Adrenal gland (tissue), 5 donors: ENCODE results near the gene CCR3.

Source experiments
- POLR2A ChIP-seq, 2 donors: fragments of 450-650 bp; IDR thresholded peaks; one replicate each; pipeline ENCODE4 v1.6.1; 2017; ENCODE audit warnings: antibody characterized with exemption in 2 of 2, mild to moderate bottlenecking in 2 of 2, moderate library complexity in 1 of 2
- TF ChIP-seq, protein P1 (sequence below), 6 experiments: fragments of 450-650 bp in 4 of 6; fragments of 200-600 bp in 2 of 6; sonication (generic) in 1 of 6; IDR thresholded peaks; 1 replicate in 5 of 6; 2 replicates in 1 of 6; pipeline versions ENCODE4 v1.5.1 to v1.8.0; 2016 to 2021; ENCODE audit warnings: antibody characterized with exemption in 6 of 6, mild to moderate bottlenecking in 2 of 6, moderate library complexity in 1 of 6
- donor health status: DM: no; HTN: no; CAD: no.

- TF ChIP-seq, protein P1, sequence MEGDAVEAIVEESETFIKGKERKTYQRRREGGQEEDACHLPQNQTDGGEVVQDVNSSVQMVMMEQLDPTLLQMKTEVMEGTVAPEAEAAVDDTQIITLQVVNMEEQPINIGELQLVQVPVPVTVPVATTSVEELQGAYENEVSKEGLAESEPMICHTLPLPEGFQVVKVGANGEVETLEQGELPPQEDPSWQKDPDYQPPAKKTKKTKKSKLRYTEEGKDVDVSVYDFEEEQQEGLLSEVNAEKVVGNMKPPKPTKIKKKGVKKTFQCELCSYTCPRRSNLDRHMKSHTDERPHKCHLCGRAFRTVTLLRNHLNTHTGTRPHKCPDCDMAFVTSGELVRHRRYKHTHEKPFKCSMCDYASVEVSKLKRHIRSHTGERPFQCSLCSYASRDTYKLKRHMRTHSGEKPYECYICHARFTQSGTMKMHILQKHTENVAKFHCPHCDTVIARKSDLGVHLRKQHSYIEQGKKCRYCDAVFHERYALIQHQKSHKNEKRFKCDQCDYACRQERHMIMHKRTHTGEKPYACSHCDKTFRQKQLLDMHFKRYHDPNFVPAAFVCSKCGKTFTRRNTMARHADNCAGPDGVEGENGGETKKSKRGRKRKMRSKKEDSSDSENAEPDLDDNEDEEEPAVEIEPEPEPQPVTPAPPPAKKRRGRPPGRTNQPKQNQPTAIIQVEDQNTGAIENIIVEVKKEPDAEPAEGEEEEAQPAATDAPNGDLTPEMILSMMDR (IDR thresholded peaks at IDR 0.05), result no peak
- no peak for TF ChIP-seq POLR2A (IDR thresholded peaks at IDR 0.05)
These were observed 70.7 kb downstream of the CCR3 start for GRCh38 chr3:46312991-46313390.
